CD14-positive monocyte (primary cell): ENCODE measurements around the gene TMOD4. TPM values are rescaled to one million over a fixed set of nuclear protein-coding genes. Genes with fewer than 3 reads are reported as not detected.

Experiments used
- DNase-seq, 3 donors: peaks; one replicate each; pipeline ENCODE4 v3.0.0-alpha.2; 2011 to 2022
- H2AFZ ChIP-seq: 2 replicates; pipeline ENCODE4 v1.6.0; 2012; ENCODE audit warnings: mild to moderate bottlenecking, low read depth, low read length, inconsistent platforms; ENCODE audit not compliant: insufficient read depth, poor library complexity, severe bottlenecking
- H3K27ac ChIP-seq, 2 donors: 1 replicate in 1 of 2; 2 replicates in 1 of 2; pipeline ENCODE4 v1.5.1; 2012 to 2013; ENCODE audit warnings: low read length in 2 of 2, control low read depth in 1 of 2, inconsistent platforms in 1 of 2, low read depth in 1 of 2, mild to moderate bottlenecking in 1 of 2
- H3K27me3 ChIP-seq, 2 donors: one replicate each; pipeline versions ENCODE4 v1.6.0 to v1.6.1; 2011 to 2013; ENCODE audit warnings: low read length in 2 of 2; ENCODE audit not compliant: control insufficient read depth in 2 of 2, insufficient read depth in 2 of 2
- H3K36me3 ChIP-seq, 2 donors: replicated peaks in 1 of 2; 1 replicate in 1 of 2; 2 replicates in 1 of 2; pipeline versions ENCODE4 v1.5.1 to v1.6.1; 2012 to 2013; ENCODE audit warnings: low read length in 2 of 2, control low read depth in 1 of 2, inconsistent platforms in 1 of 2, mild to moderate bottlenecking in 1 of 2; ENCODE audit not compliant: insufficient read depth in 2 of 2, control insufficient read depth in 1 of 2
- H3K4me1 ChIP-seq, 2 donors: 1 replicate in 1 of 2; 2 replicates in 1 of 2; pipeline versions ENCODE4 v1.5.1 to v1.6.1; 2012 to 2013; ENCODE audit warnings: low read length in 2 of 2, control low read depth in 1 of 2, inconsistent platforms in 1 of 2, mild to moderate bottlenecking in 1 of 2, moderate library complexity in 1 of 2; ENCODE audit not compliant: insufficient read depth in 2 of 2, control insufficient read depth in 1 of 2
- H3K4me2 ChIP-seq: replicated peaks from 2 replicates; pipeline ENCODE3; 2012; ENCODE audit warnings: low read length, moderate library complexity, mild to moderate bottlenecking; ENCODE audit not compliant: poor library complexity, severe bottlenecking; ENCODE audit errors: extremely low read depth
- H3K4me3 ChIP-seq, 3 experiments: fragments of 200-600 bp in 1 of 3; sonication (generic) in 1 of 3; replicated peaks in 1 of 3; 1 replicate in 2 of 3; 2 replicates in 1 of 3; pipeline ENCODE4 v1.5.1; 2011 to 2013; ENCODE audit warnings: low read length in 3 of 3, mild to moderate bottlenecking in 3 of 3, control low read depth in 2 of 3, low read depth in 2 of 3, inconsistent platforms in 1 of 3, moderate library complexity in 1 of 3
- H3K79me2 ChIP-seq: 2 replicates; pipeline ENCODE4 v1.6.0; 2012; ENCODE audit warnings: mild to moderate bottlenecking, control low read depth, inconsistent platforms, low read length, moderate library complexity; ENCODE audit not compliant: insufficient read depth
- H3K9ac ChIP-seq: 2 replicates; pipeline ENCODE4 v1.6.0; 2017; ENCODE audit warnings: low read length, mild to moderate bottlenecking; ENCODE audit not compliant: insufficient read depth, poor library complexity, severe bottlenecking
- H3K9me3 ChIP-seq, 2 donors: replicated peaks in 1 of 2; 1 replicate in 1 of 2; 2 replicates in 1 of 2; pipeline versions ENCODE4 v1.5.1 to v1.6.1; 2012 to 2013; ENCODE audit warnings: low read length in 2 of 2, control low read depth in 1 of 2; ENCODE audit not compliant: control insufficient read depth in 1 of 2, insufficient read depth in 1 of 2
- H4K20me1 ChIP-seq: 2 replicates; pipeline ENCODE4 v1.6.0; 2012; ENCODE audit warnings: mild to moderate bottlenecking, low read length, control low read depth, moderate library complexity; ENCODE audit not compliant: insufficient read depth
- H3K27ac Mint-ChIP-seq, 7 donors: one replicate each; pipeline ENCODE4 v1.8.0; 2020; ENCODE audit warnings: mild to moderate bottlenecking in 7 of 7, mixed read lengths in 7 of 7, moderate library complexity in 6 of 7, inconsistent platforms in 2 of 7
- H3K27me3 Mint-ChIP-seq, 3 donors: one replicate each; pipeline ENCODE4 v1.8.0; 2021 to 2022; ENCODE audit warnings: low read depth in 3 of 3, mild to moderate bottlenecking in 3 of 3, mixed read lengths in 3 of 3, moderate library complexity in 3 of 3, inconsistent platforms in 1 of 3
- H3K36me3 Mint-ChIP-seq, 2 donors: one replicate each; pipeline ENCODE4 v1.8.0; 2020; ENCODE audit warnings: mixed read lengths in 2 of 2, inconsistent platforms in 1 of 2, mild to moderate bottlenecking in 1 of 2
- H3K4me1 Mint-ChIP-seq: one replicate; pipeline ENCODE4 v1.8.0; 2020; ENCODE audit warnings: mild to moderate bottlenecking, mixed read lengths
- H3K4me3 Mint-ChIP-seq, 2 donors: one replicate each; pipeline ENCODE4 v1.8.0; 2020; ENCODE audit warnings: mild to moderate bottlenecking in 2 of 2, mixed read lengths in 2 of 2, moderate library complexity in 1 of 2
- H3K9me3 Mint-ChIP-seq, 7 donors: one replicate each; pipeline ENCODE4 v1.8.0; 2020 to 2022; ENCODE audit warnings: mixed read lengths in 7 of 7, mild to moderate bottlenecking in 6 of 7, moderate library complexity in 6 of 7, inconsistent platforms in 2 of 7
- CTCF ChIP-seq: fragments of 200-600 bp; IDR thresholded peaks from one replicate; pipeline ENCODE4 v1.8.0; 2022; ENCODE audit warnings: antibody characterized with exemption, mild to moderate bottlenecking
- WGBS: methylation state at CpG from one replicate; pipeline ENCODE4 v1.1.5; 2013; ENCODE audit warnings: missing lambda C conversion rate; ENCODE audit not compliant: insufficient coverage; 5-methylcytosine and 5-hydroxymethylcytosine counted together
- intact Hi-C, 2 donors: fragments of 100-400 bp; cut with micrococcal nuclease; formaldehyde crosslinking; loops; one replicate each; pipeline versions ENCODE4 v1.15.0 to v1.15.1; 2023
- polyA plus RNA-seq, 3 donors: library from polyadenylated mRNA; depleted of rRNA in 1 of 3; unstranded in 2 of 3; stranded (reverse) in 1 of 3; fragments of 300-500 nt in 2 of 3; fragments of >200 nt in 1 of 3; fragmentation: Illumina TruSeq in 2 of 3; gene quantifications; 1 replicate in 2 of 3; 2 replicates in 1 of 3; pipeline ENCODE4 v1.2.3, GENCODE V29; 2012 to 2021

The TMOD4 gene
- polyA plus RNA-seq, 3 donors, result 2.0 TPM; not detected in 2

- H3K27ac Mint-ChIP-seq, result peak overlapping the region in 2 of 7 donors; percentile 12 to 66
- intact Hi-C loops, result no loop called here
Measured at GRCh38 chr1:151134991-151135390, 40.8 kb downstream of the TMOD4 start.

GRCh38 chr1:151134396-151134795, 41.4 kb downstream of the TMOD4 start:
- no peak for TF ChIP-seq CTCF
- Mint-ChIP-seq H3K9me3 (peaks cover 0 to 6% (median 0%) of the 10 kb centered on the region in 7 donors), H3K27me3 (peaks cover 10 to 19% (median 12%) of the 10 kb centered on the region in 3 donors), H3K4me3 (no peak overlapping the region), H3K36me3 (no peaks in the 10 kb centered on the region), H3K27ac (peak overlapping the region in 1 of 7 donors; percentile 36), H3K4me1 (peaks cover 15% of the 10 kb centered on the region)
- intact Hi-C loops, result no loop called here
- H3K9ac ChIP-seq, result no peak overlapping the region
- H3K27me3 ChIP-seq, result peaks cover 0 to 8% of the 10 kb centered on the region in 2 donors
- no peak overlapping the region for H3K4me2 ChIP-seq
- no peak overlapping the region for H2AFZ ChIP-seq
- H3K79me2 ChIP-seq, result no peaks in the 10 kb centered on the region
- no peak for DNase-seq
- no CpG with 5 or more reads among the region's 3 CpGs for WGBS
- peaks cover 14 to 16% of the 10 kb centered on the region in 2 donors for H3K4me1 ChIP-seq
- no peaks in the 10 kb centered on the region for H4K20me1 ChIP-seq
- H3K36me3 ChIP-seq, result no peaks in the 10 kb centered on the region
- H3K27ac ChIP-seq, result no peak overlapping the region
- no peaks in the 10 kb centered on the region for H3K9me3 ChIP-seq
- no peak overlapping the region for H3K4me3 ChIP-seq

More at GRCh38 chr1:151134991-151135390, 40.8 kb downstream of the TMOD4 start:
- Histone ChIP-seq H3K27ac (no peak overlapping the region), H4K20me1 (no peaks in the 10 kb centered on the region), H3K9me3 (no peaks in the 10 kb centered on the region), H3K4me3 (no peak overlapping the region), H3K9ac (no peak overlapping the region), H3K36me3 (no peaks in the 10 kb centered on the region), H3K79me2 (no peaks in the 10 kb centered on the region), H3K4me2 (no peak overlapping the region), H2AFZ (no peak overlapping the region), H3K4me1 (peaks cover 14 to 16% of the 10 kb centered on the region in 2 donors), H3K27me3 (peaks cover 0 to 8% of the 10 kb centered on the region in 2 donors)
- no peak for TF ChIP-seq CTCF
- DNase-seq, result no peak
- WGBS, result 97% methylated on average over 5 of the region's 7 CpGs
- no peak overlapping the region for H3K4me3 Mint-ChIP-seq
- peaks cover 15% of the 10 kb centered on the region for H3K4me1 Mint-ChIP-seq
- H3K27me3 Mint-ChIP-seq, result peaks cover 10 to 21% (median 12%) of the 10 kb centered on the region in 3 donors
- H3K36me3 Mint-ChIP-seq, result no peaks in the 10 kb centered on the region
- peaks cover 0 to 6% (median 0%) of the 10 kb centered on the region in 7 donors for H3K9me3 Mint-ChIP-seq
